Duodenal mucosa (tissue), 2 donors: Measurements from ENCODE around the gene ADARB1.

Experiments
- H3K27ac ChIP-seq: one replicate; pipeline ENCODE4 v1.7.0; 2013; ENCODE audit warnings: low read depth, low read length
- H3K27me3 ChIP-seq, 2 donors: one replicate each; pipeline ENCODE4 v1.7.0; 2013; ENCODE audit warnings: low read length in 2 of 2, control low read depth in 1 of 2; ENCODE audit not compliant: insufficient read depth in 2 of 2, control insufficient read depth in 1 of 2
- H3K36me3 ChIP-seq, 2 donors: one replicate each; pipeline ENCODE4 v1.7.0; 2013; ENCODE audit warnings: low read length in 2 of 2, control low read depth in 1 of 2; ENCODE audit not compliant: insufficient read depth in 2 of 2, control insufficient read depth in 1 of 2
- H3K4me1 ChIP-seq, 2 donors: one replicate each; pipeline ENCODE4 v1.7.0; 2013; ENCODE audit warnings: low read length in 2 of 2, control low read depth in 1 of 2; ENCODE audit not compliant: insufficient read depth in 2 of 2, control insufficient read depth in 1 of 2
- H3K4me3 ChIP-seq, 2 donors: one replicate each; pipeline ENCODE4 v1.7.0; 2013; ENCODE audit warnings: low read length in 2 of 2, low read depth in 1 of 2
- H3K9ac ChIP-seq, 2 donors: one replicate each; pipeline ENCODE4 v1.7.0; 2013; ENCODE audit warnings: low read length in 2 of 2, low read depth in 1 of 2
- H3K9me3 ChIP-seq, 2 donors: one replicate each; pipeline ENCODE4 v1.7.0; 2013; ENCODE audit warnings: low read length in 2 of 2, control low read depth in 1 of 2; ENCODE audit not compliant: control insufficient read depth in 1 of 2

Gene ADARB1

GRCh38 chr21:45224189-45224938 lies 150.0 kb downstream of the ADARB1 start:
- H3K27me3 ChIP-seq: no peaks in the 10 kb centered on the region
- no peak overlapping the region for H3K9ac ChIP-seq
- H3K4me1 ChIP-seq: no peaks in the 10 kb centered on the region
- H3K36me3 ChIP-seq: peaks cover 0 to 3% of the 10 kb centered on the region in 2 donors
- H3K27ac ChIP-seq: no peak overlapping the region
- H3K9me3 ChIP-seq: no peaks in the 10 kb centered on the region
- H3K4me3 ChIP-seq: peak overlapping the region in 1 of 2 donors; percentile 30

DNA sequence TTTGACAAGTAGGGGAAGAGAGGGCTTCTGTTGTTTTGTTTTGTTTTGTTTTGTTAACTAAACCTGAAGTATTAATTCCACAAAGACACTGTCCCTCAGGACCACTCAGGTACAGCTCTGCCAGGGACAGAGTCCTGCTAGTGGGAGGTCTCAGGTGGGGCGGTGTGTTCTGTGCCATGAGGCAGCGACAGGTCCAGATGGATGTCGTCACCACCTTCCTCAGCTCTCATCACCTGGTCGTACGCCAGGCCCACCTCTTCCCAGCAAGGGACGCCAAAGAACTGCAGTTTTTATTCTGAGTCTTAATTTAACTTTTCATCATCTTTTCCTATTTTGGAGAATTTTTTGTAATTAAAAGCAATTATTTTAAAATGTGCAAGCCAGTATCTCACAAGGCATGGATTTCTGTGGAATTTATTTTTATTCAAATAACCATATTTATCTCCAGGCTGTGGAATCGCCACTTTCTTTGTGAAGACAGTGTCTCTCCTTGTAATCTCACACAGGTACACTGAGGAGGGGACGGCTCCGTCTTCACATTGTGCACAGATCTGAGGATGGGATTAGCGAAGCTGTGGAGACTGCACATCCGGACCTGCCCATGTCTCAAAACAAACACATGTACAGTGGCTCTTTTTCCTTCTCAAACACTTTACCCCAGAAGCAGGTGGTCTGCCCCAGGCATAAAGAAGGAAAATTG lies 150.8 kb downstream of the ADARB1 start:
- H3K4me3 ChIP-seq: peak overlapping the region in 1 of 2 donors; percentile 30
- peaks cover 0 to 3% of the 10 kb centered on the region in 2 donors for H3K36me3 ChIP-seq
- no peak overlapping the region for H3K9ac ChIP-seq
- H3K4me1 ChIP-seq: no peaks in the 10 kb centered on the region
- no peaks in the 10 kb centered on the region for H3K27me3 ChIP-seq
- no peak overlapping the region for H3K27ac ChIP-seq
- no peaks in the 10 kb centered on the region for H3K9me3 ChIP-seq

DNA sequence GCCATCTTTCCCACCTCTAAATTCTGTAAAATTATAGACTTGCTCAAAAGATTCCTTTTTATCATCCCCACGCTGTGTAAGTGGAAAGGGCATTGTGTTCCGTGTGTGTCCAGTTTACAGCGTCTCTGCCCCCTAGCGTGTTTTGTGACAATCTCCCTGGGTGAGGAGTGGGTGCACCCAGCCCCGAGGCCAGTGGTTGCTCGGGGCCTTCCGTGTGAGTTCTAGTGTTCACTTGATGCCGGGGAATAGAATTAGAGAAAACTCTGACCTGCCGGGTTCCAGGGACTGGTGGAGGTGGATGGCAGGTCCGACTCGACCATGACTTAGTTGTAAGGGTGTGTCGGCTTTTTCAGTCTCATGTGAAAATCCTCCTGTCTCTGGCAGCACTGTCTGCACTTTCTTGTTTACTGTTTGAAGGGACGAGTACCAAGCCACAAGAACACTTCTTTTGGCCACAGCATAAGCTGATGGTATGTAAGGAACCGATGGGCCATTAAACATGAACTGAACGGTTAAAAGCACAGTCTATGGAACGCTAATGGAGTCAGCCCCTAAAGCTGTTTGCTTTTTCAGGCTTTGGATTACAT lies 151.5 kb downstream of the ADARB1 start:
- H3K9me3 ChIP-seq: no peaks in the 10 kb centered on the region
- H3K4me3 ChIP-seq: no peak overlapping the region
- no peaks in the 10 kb centered on the region for H3K4me1 ChIP-seq
- H3K27ac ChIP-seq: no peak overlapping the region
- H3K36me3 ChIP-seq: peaks cover 0 to 3% of the 10 kb centered on the region in 2 donors
- H3K27me3 ChIP-seq: no peaks in the 10 kb centered on the region
- no peak overlapping the region for H3K9ac ChIP-seq

DNA sequence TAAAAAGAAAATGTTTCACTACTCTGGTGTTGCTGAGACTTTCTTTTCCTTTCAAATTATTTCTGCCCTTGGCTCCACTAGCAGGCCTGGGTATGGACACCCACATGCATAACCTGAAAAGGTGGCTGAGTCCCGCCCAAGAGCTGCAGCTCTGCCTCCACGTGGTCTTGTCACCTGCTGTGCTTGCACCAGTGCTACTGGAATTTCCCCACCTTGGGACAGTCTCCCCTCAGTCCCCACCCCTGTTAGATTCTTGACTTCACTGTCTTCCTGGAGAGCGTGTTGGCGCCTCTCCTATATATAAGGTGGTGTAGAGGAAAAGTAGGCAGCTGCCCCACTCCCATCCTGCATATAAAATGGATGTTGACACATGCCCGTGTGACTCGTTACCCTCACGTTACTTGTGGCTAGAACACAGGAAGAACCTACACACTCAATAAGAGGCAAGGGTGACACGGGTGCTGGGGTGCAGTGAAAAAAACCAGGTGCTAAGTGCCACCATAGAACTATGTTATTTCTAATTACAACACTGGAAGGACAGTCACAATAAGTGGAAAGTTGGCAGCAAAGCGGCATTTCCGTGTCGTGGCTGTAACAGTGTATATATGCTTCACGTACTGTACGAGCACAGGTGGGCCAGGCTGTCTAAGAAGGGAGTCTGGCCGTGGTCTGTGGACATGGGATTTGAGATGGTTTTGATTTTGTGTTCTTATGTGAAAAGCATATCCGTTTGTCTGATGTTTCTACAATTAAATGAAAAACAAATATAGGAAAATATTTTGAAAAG lies 152.4 kb downstream of the ADARB1 start:
- peaks cover 0 to 2% of the 10 kb centered on the region in 2 donors for H3K36me3 ChIP-seq
- H3K4me1 ChIP-seq: no peaks in the 10 kb centered on the region
- H3K4me3 ChIP-seq: no peak overlapping the region
- no peak overlapping the region for H3K27ac ChIP-seq
- H3K9me3 ChIP-seq: no peaks in the 10 kb centered on the region
- H3K9ac ChIP-seq: no peak overlapping the region
- no peaks in the 10 kb centered on the region for H3K27me3 ChIP-seq

DNA sequence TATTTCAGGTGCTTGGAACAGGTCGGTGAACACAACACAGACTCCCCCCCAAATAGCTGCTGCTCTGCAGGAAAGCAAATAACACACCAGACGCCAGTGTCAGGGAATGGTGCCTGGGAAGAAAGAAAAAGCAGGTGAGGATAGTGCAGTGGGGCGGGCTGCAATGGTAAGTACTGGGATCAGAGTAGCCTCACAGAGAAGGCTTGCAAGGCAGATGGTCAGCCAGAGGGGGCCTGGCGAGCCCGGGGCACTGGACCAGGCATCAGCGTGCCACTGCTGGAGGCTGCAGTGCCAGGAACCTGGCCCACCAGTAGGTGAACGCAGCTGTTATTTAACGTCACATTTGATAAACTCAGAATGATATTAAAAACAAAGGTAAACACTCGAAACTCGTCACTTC lies 153.4 kb downstream of the ADARB1 start:
- no peaks in the 10 kb centered on the region for H3K9me3 ChIP-seq
- H3K27ac ChIP-seq: no peak overlapping the region
- no peaks in the 10 kb centered on the region for H3K27me3 ChIP-seq

GRCh38 chr21:45228171-45228641 lies 153.8 kb downstream of the ADARB1 start:
- H3K4me1 ChIP-seq: no peaks in the 10 kb centered on the region
- no peaks in the 10 kb centered on the region for H3K27me3 ChIP-seq
- no peak overlapping the region for H3K9ac ChIP-seq
- H3K9me3 ChIP-seq: no peaks in the 10 kb centered on the region
- H3K27ac ChIP-seq: no peak overlapping the region
- H3K4me3 ChIP-seq: no peak overlapping the region
- H3K36me3 ChIP-seq: no peaks in the 10 kb centered on the region

More for the DNA sequence above, 153.4 kb downstream of the ADARB1 start:
- no peaks in the 10 kb centered on the region for H3K36me3 ChIP-seq
- no peak overlapping the region for H3K4me3 ChIP-seq
- H3K4me1 ChIP-seq: no peaks in the 10 kb centered on the region
- no peak overlapping the region for H3K9ac ChIP-seq

DNA sequence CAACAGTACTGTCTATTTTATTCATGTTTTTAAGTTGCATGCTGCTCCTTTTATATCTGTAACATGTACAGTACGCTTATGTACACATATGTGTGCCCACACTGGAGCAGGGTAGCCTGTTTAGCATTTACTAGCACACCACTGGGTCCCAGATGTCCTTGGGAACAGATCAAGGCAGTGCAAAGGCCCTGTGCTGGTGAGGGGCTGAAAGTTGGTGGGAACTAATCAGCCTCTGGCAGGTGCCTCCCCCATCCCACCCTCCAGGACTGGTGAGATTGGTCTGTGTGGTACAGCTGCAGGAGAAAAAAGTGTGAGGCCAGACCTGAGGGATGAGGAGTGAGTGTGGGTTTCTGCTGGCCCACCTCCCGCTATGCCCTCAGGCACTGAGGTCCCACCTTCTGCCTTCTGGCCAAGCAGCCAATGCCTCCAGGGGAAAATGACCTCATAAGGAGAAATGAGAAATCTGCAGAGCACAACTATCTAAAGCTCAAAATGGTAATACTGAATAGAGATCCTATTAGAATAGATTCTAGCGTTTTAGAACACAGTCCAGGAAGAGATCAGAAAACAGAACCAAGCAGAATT lies 154.4 kb downstream of the ADARB1 start:
- Histone ChIP-seq H3K4me3 (no peak overlapping the region), H3K27me3 (no peaks in the 10 kb centered on the region), H3K9ac (no peak overlapping the region), H3K4me1 (no peaks in the 10 kb centered on the region), H3K27ac (no peak overlapping the region), H3K9me3 (no peaks in the 10 kb centered on the region), H3K36me3 (no peaks in the 10 kb centered on the region)

GRCh38 chr21:45231705-45232104 lies 157.3 kb downstream of the ADARB1 start:
- Histone ChIP-seq H3K9ac (no peak overlapping the region), H3K4me1 (no peaks in the 10 kb centered on the region), H3K9me3 (no peaks in the 10 kb centered on the region)

DNA sequence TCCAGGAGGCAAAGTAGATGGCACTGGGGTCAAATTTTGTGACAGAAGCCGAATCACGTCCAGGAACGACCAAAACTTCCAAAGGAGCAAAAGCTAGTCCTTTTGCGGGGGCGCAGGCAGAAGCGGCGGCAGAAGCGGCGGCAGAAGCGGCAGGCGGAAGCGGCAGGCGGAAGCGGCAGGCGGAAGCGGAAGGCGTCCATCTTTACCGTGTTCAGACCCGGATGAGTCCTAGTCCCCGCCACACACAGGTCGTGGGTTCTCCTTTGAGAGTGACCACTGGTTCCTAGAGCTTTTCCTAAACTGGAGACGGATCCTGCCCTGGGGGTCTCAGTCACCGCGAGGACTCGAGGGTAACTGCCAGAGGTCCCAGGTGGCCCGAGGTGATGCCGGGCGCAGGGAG lies 159.7 kb downstream of the ADARB1 start:
- no peaks in the 10 kb centered on the region for H3K36me3 ChIP-seq
- peaks cover 0 to 4% of the 10 kb centered on the region in 2 donors for H3K27me3 ChIP-seq
- no peak overlapping the region for H3K4me3 ChIP-seq

More at GRCh38 chr21:45231705-45232104, 157.3 kb downstream of the ADARB1 start:
- peaks cover 0 to 4% of the 10 kb centered on the region in 2 donors for H3K27me3 ChIP-seq
- no peak overlapping the region for H3K4me3 ChIP-seq
- H3K36me3 ChIP-seq: no peaks in the 10 kb centered on the region
- H3K27ac ChIP-seq: no peak overlapping the region

More for the DNA sequence above, 159.7 kb downstream of the ADARB1 start:
- Histone ChIP-seq H3K9me3 (no peaks in the 10 kb centered on the region), H3K9ac (no peak overlapping the region), H3K27ac (no peak overlapping the region), H3K4me1 (no peaks in the 10 kb centered on the region)
